ENCODE measurements around the gene GLCCI1. TPM values are rescaled to one million over a fixed set of nuclear protein-coding genes. Genes with fewer than 3 reads are reported as not detected.

Gene GLCCI1
- total RNA-seq, 2 donors from 2014 or later, result 9.1 to 9.2 TPM

DNA sequence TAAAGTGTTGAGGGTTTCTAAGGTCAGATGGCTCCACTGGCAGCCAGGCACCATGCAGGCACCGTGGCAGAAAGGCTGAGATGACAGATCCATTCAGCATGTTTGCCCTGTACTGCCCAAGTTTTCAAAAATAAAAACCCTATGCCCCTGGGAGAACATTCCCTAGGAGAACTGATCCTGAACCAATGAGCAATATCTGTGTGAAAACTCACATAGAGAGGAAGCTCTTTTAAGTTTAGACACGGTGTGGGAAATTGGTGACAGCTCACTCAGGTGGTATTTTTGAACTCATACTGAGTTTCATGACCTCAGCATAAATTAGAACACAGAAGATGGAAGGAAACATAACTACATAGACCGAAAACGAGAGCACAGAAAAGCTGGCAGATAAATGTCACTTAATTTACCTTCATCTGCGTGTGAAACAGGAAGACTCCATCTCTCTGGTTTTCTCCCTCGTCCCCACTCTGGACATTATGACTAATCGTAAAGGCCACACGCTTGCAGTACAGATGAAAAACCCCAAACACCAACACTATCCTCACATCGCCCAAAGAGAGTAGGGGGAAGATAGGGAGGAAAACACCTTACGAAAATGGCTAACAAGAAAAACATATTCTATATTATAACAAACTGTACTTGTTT is 165.6 kb downstream of the GLCCI1 start:
- Histone ChIP-seq H3K4me3 (no peak overlapping the region), H3K27ac (no peak overlapping the region), H3K9me3 (no peaks in the 10 kb centered on the region), H3K27me3 (replicated peaks; ENCODE audit: insufficient read depth) (no peaks in the 10 kb centered on the region), H3K4me1 (replicated peaks) (no peaks in the 10 kb centered on the region), H3K36me3 (no peaks in the 10 kb centered on the region)
- no peak for DNase-seq (ENCODE audit: low spot score)
- no peak for TF ChIP-seq POLR2AphosphoS5 (IDR thresholded peaks at IDR 0.05)
- TF ChIP-seq POLR2A (IDR thresholded peaks at IDR 0.05), result no peak
- TF ChIP-seq, protein P1, sequence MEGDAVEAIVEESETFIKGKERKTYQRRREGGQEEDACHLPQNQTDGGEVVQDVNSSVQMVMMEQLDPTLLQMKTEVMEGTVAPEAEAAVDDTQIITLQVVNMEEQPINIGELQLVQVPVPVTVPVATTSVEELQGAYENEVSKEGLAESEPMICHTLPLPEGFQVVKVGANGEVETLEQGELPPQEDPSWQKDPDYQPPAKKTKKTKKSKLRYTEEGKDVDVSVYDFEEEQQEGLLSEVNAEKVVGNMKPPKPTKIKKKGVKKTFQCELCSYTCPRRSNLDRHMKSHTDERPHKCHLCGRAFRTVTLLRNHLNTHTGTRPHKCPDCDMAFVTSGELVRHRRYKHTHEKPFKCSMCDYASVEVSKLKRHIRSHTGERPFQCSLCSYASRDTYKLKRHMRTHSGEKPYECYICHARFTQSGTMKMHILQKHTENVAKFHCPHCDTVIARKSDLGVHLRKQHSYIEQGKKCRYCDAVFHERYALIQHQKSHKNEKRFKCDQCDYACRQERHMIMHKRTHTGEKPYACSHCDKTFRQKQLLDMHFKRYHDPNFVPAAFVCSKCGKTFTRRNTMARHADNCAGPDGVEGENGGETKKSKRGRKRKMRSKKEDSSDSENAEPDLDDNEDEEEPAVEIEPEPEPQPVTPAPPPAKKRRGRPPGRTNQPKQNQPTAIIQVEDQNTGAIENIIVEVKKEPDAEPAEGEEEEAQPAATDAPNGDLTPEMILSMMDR (IDR thresholded peaks at IDR 0.05), result no peak
- WGBS, result 80% methylated on average over 10 of the region's 10 CpGs
- intact Hi-C loops (cut with DNase I), result no loop called here

DNA sequence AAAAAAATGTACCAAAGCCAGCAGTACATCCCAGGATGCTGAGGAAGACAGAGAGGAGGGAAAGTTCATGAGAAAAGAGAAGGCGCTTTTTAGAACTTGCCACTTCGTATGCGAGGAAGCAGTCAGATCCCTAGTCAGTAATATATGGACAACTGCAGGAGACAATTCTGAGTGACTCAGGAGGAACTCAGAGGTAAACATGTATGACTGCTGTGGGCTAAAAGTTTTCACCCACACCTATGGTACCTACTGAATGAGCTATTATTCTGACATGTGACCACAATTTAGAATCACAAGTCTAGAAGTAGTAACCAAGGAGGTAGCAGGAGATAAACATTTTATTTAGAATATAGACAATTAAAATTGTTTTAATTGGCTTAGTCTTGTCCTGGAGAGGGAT is 166.8 kb downstream of the GLCCI1 start:
- WGBS, result 95% methylated on average over 3 of the region's 3 CpGs
- H3K27me3 ChIP-seq (replicated peaks; ENCODE audit: insufficient read depth), result no peaks in the 10 kb centered on the region
- H3K4me3 ChIP-seq, result no peak overlapping the region
- no peaks in the 10 kb centered on the region for H3K4me1 ChIP-seq (replicated peaks)
- H3K36me3 ChIP-seq, result no peaks in the 10 kb centered on the region
- no peak overlapping the region for H3K27ac ChIP-seq
- H3K9me3 ChIP-seq, result no peaks in the 10 kb centered on the region
- TF ChIP-seq, protein P1 (IDR thresholded peaks at IDR 0.05), result no peak
- TF ChIP-seq POLR2AphosphoS5 (IDR thresholded peaks at IDR 0.05), result no peak
- TF ChIP-seq POLR2A (IDR thresholded peaks at IDR 0.05), result no peak
- no peak for DNase-seq (ENCODE audit: low spot score)
- intact Hi-C loops (cut with DNase I), result no loop called here

DNA sequence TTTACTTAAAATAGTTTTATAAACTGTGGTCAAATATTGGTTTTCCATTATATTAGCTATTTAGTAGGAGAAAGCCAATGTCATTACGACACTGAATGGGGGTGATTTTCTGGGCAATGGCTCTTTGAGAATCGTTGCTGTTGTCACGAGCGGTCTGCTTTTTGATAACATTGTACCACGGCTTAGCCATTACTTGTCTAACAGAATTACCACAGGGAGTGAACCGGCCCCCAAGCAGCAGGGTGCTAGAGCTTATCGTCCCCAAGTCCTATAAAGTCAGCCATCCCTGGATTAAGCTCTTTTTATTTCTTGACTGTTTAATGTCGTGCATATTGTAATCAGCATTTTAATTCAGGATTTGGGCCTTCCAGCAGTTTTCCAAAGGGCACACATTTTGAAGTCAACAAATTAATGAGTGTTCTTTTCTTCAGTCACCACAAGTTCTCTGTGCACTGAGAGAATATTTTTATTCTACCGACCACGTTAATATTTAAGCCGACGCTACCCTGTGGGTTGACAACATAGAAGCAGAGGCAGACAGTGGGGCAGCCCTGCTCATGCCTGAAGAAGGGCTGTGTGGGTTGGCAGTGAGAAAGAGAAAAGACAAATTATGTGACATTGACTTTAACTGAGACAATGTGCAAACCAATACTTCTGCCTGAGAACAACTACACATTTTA is 167.6 kb downstream of the GLCCI1 start:
- Histone ChIP-seq H3K27ac (no peak overlapping the region), H3K4me1 (replicated peaks) (no peaks in the 10 kb centered on the region), H3K9me3 (no peaks in the 10 kb centered on the region), H3K27me3 (replicated peaks; ENCODE audit: insufficient read depth) (no peaks in the 10 kb centered on the region), H3K36me3 (no peaks in the 10 kb centered on the region), H3K4me3 (no peak overlapping the region)
- 88% methylated on average over 12 of the region's 12 CpGs for whole genome bisulfite sequencing
- intact Hi-C loops (cut with DNase I), result no loop called here
- no peak for DNase-seq (ENCODE audit: low spot score)
- no peak for TF ChIP-seq POLR2A (IDR thresholded peaks at IDR 0.05)
- no peak for TF ChIP-seq POLR2AphosphoS5 (IDR thresholded peaks at IDR 0.05)
- TF ChIP-seq, protein P1 (IDR thresholded peaks at IDR 0.05), result no peak
